K562 (cell line): ENCODE measurements around the gene LCNL1. TPM values are rescaled to one million over a fixed set of nuclear protein-coding genes. Genes with fewer than 3 reads are reported as not detected.

Experiments used
- ATAC-seq: fragments of 200-7000 bp; cut with Tn5 transposase; 3 replicates; pipeline ENCODE4 v1.9.1; 2020; ENCODE audit warnings: moderate library complexity
- BruUV-seq: library from RNA; stranded (reverse); fragments of 400-500 nt; replicated peaks from 2 replicates; lab custom pipeline; 2021; lab: Mats Ljungman, UMichigan
- CTCF ChIA-PET: fragments of 300-600 bp; formaldehyde crosslinking; extraction: SDS; loops from one replicate; lab custom pipeline; 2021; ENCODE audit warnings: low intra/inter-chr PET ratio; lab: Yijun Ruan, JAX
- POLR2A ChIA-PET: fragments of 300-600, 350-650 bp; sonication (Branson Sonifier 250); formaldehyde crosslinking; extraction: SDS; loops from one replicate; lab custom pipeline; 2021; ENCODE audit warnings: antibody characterized with exemption, inconsistent platforms; lab: Yijun Ruan, JAX
- DNase-seq, 4 experiments: peaks; one replicate each; pipeline versions ENCODE4 v3.0.0 to v3.0.0-alpha.2; 2011 to 2018; ENCODE audit warnings: low spot score in 3 of 4, mixed read lengths in 3 of 4; ENCODE audit errors: extremely low read depth in 1 of 4
- FAIRE-seq: peaks from 2 replicates; lab custom pipeline; 2011; peaks lifted over from hg19 to GRCh38; lab: Jason Lieb, UNC
- H2AFZ ChIP-seq: 2 replicates; pipeline ENCODE4 v1.6.0; 2011; ENCODE audit warnings: low read depth, low read length, control low read depth, inconsistent platforms
- H3K27ac ChIP-seq: fragments of 200-600 bp; 3 replicates; pipeline ENCODE4 v1.8.0; 2011; ENCODE audit warnings: low read depth, mild to moderate bottlenecking, control low read depth, inconsistent platforms, low read length, moderate library complexity, mixed read lengths; ENCODE audit errors: extremely low read depth
- H3K27me3 ChIP-seq, 2 experiments: fragments of 300-600 bp in 1 of 2; 2 replicates in 1 of 2; 3 replicates in 1 of 2; pipeline versions ENCODE4 v1.6.0 to v1.8.0; 2011; ENCODE audit warnings: inconsistent platforms in 2 of 2, low read length in 2 of 2, mild to moderate bottlenecking in 1 of 2, mixed read lengths in 1 of 2, moderate library complexity in 1 of 2; ENCODE audit not compliant: control insufficient read depth in 2 of 2, insufficient read depth in 2 of 2
- H3K36me3 ChIP-seq: fragments of 300-600 bp; 3 replicates; pipeline ENCODE4 v1.8.0; 2011; ENCODE audit warnings: mild to moderate bottlenecking, low read length, inconsistent platforms; ENCODE audit not compliant: control insufficient read depth, insufficient read depth
- H3K4me1 ChIP-seq, 2 experiments: fragments of 200-600 bp in 1 of 2; replicated peaks in 1 of 2; 2 replicates in 1 of 2; 3 replicates in 1 of 2; pipeline versions ENCODE4 v1.5.1 to v1.8.0; 2011; ENCODE audit warnings: inconsistent platforms in 2 of 2, low read length in 2 of 2, mild to moderate bottlenecking in 1 of 2, mixed read lengths in 1 of 2, moderate library complexity in 1 of 2; ENCODE audit not compliant: control insufficient read depth in 2 of 2, insufficient read depth in 2 of 2
- H3K4me2 ChIP-seq: 2 replicates; pipeline ENCODE4 v1.6.1; 2011; ENCODE audit warnings: low read length, control low read depth, inconsistent platforms, mixed read lengths; ENCODE audit not compliant: insufficient read depth
- H3K4me3 ChIP-seq: fragments of 200-600 bp; sonication (generic), shearing (Covaris generic); 2 replicates; pipeline ENCODE4 v1.5.1; 2016; ENCODE audit warnings: control low read depth, inconsistent platforms
- H3K79me2 ChIP-seq: fragments of 200-600 bp; 3 replicates; pipeline ENCODE4 v1.8.0; 2011; ENCODE audit warnings: low read length, inconsistent platforms; ENCODE audit not compliant: control insufficient read depth, insufficient read depth
- H3K9ac ChIP-seq, 2 experiments: 2 replicates each; pipeline versions ENCODE4 v1.6.0 to v1.6.1; 2011; ENCODE audit warnings: low read depth in 2 of 2, low read length in 2 of 2, control low read depth in 1 of 2, inconsistent platforms in 1 of 2, mild to moderate bottlenecking in 1 of 2, mixed read lengths in 1 of 2; ENCODE audit not compliant: insufficient read depth in 1 of 2
- H3K9me1 ChIP-seq: one replicate; pipeline ENCODE4 v1.6.0; 2011; ENCODE audit warnings: inconsistent platforms, mild to moderate bottlenecking, low read length, moderate library complexity; ENCODE audit not compliant: control insufficient read depth, insufficient read depth
- H3K9me3 ChIP-seq: replicated peaks from 2 replicates; pipeline ENCODE4 v1.5.1; 2011; ENCODE audit warnings: low read depth, low read length, inconsistent platforms; ENCODE audit not compliant: control insufficient read depth, insufficient read depth
- H4K20me1 ChIP-seq: replicated peaks from 2 replicates; pipeline ENCODE4 v1.6.1; 2011; ENCODE audit warnings: low read length, inconsistent platforms, mixed read lengths; ENCODE audit not compliant: control insufficient read depth, insufficient read depth
- CBX1 ChIP-seq: sonication (generic); IDR thresholded peaks from 2 replicates; pipeline ENCODE4 v1.6.1; 2016; ENCODE audit warnings: antibody characterized with exemption, low read depth, mild to moderate bottlenecking
- CBX8 ChIP-seq: fragments of 200-600 bp; sonication (generic); IDR thresholded peaks from 2 replicates; pipeline ENCODE4 v1.6.1; 2012; ENCODE audit warnings: borderline replicate concordance, mixed run types, low read depth, mild to moderate bottlenecking, moderate library complexity, mixed read lengths, low read length, control low read depth, inconsistent platforms; ENCODE audit not compliant: poor library complexity, severe bottlenecking; ENCODE audit errors: extremely low read depth
- IRF2 ChIP-seq: sonication (generic); formaldehyde crosslinking; IDR thresholded peaks from 2 replicates; pipeline ENCODE4 v1.8.1; 2022; ENCODE audit warnings: mild to moderate bottlenecking, missing genetic modification reagents
- MTA3 ChIP-seq: fragments of 450-650 bp; formaldehyde crosslinking; IDR thresholded peaks from 2 replicates; pipeline ENCODE4 v1.6.1; 2017; ENCODE audit warnings: mild to moderate bottlenecking, borderline replicate concordance
- NEUROD1 ChIP-seq: fragments of 150-350 bp; IDR thresholded peaks from 2 replicates; pipeline ENCODE4 v1.6.1; 2014; ENCODE audit warnings: borderline replicate concordance, low read length, low read depth; ENCODE audit not compliant: partially characterized antibody
- PATZ1 ChIP-seq: fragments of 250-450 bp; sonication (Bioruptor Pico); IDR thresholded peaks from 2 replicates; pipeline ENCODE4 v1.5.0; 2020; ENCODE audit warnings: mild to moderate bottlenecking, borderline replicate concordance
- PURB ChIP-seq: sonication (generic); formaldehyde crosslinking; IDR thresholded peaks from 2 replicates; pipeline ENCODE4 v1.9.0; 2021; ENCODE audit warnings: low read depth, mild to moderate bottlenecking, missing genetic modification reagents
- SMAD3 ChIP-seq: fragments of 450-650 bp; formaldehyde crosslinking; conservative IDR thresholded peaks from 2 replicates; pipeline ENCODE4 v1.4.0; 2020; ENCODE audit warnings: mild to moderate bottlenecking
- SNAPC5 ChIP-seq: fragments of 250-450 bp; sonication (Bioruptor Pico); IDR thresholded peaks from 2 replicates; pipeline ENCODE4 v1.8.0; 2021; ENCODE audit warnings: moderate library complexity, mild to moderate bottlenecking, inconsistent platforms
- ZBTB12 ChIP-seq: fragments of 250-450 bp; sonication (Bioruptor Pico); IDR thresholded peaks from 2 replicates; pipeline ENCODE4 v1.4.0; 2020
- ZBTB2 ChIP-seq: fragments of 450-650 bp; IDR thresholded peaks from 2 replicates; pipeline ENCODE4 v1.6.1; 2016; ENCODE audit warnings: antibody characterized with exemption
- ZNF512 ChIP-seq: IDR thresholded peaks from 2 replicates; pipeline ENCODE4 v1.6.1; 2016; ENCODE audit warnings: missing genetic modification characterization, missing compliant biosample characterization
- ZNF586 ChIP-seq: fragments of 450-650 bp; formaldehyde crosslinking; conservative IDR thresholded peaks from 2 replicates; pipeline ENCODE4 v1.4.0; 2020; ENCODE audit warnings: mild to moderate bottlenecking, moderate library complexity
- ZNF79 ChIP-seq: fragments of 250-450 bp; sonication (Bioruptor Pico); IDR thresholded peaks from 2 replicates; pipeline ENCODE4 v1.4.0; 2020; ENCODE audit warnings: low read depth, mild to moderate bottlenecking, moderate library complexity
- whole genome bisulfite sequencing: fragments of 100-300 bp; shearing (Covaris generic); methylation state at CpG from one replicate; pipeline ENCODE4 v1.1.6; 2016; ENCODE audit warnings: low coverage, mixed read lengths; ENCODE audit not compliant: insufficient coverage; ENCODE audit errors: missing lambda C conversion rate; 5-methylcytosine and 5-hydroxymethylcytosine counted together
- in situ Hi-C: fragments of 300-500 bp; cut with MboI; formaldehyde crosslinking; loops from 4 replicates; pipeline ENCODE4 v1.15.0; 2018; ENCODE audit warnings: inconsistent platforms, mixed read lengths
- intact Hi-C: fragments of 100-400 bp; cut with micrococcal nuclease; formaldehyde crosslinking; loops from 2 replicates; pipeline ENCODE4 v1.14.2; 2022
- polyA plus RNA-seq, 8 experiments: library from polyadenylated mRNA; depleted of rRNA in 4 of 8; stranded (reverse) in 5 of 8; unstranded in 3 of 8; fragments of >200 nt; fragmentation: Nextera tagmentation in 2 of 8; fragmentation: Illumina TruSeq in 1 of 8; extraction: Ambion mirVana in 2 of 8; extraction: Trizol in 1 of 8; gene quantifications; 2 replicates each; pipeline versions ENCODE4 v1.2.1 to v1.2.3, GENCODE V29; 2011 to 2014; ENCODE audit warnings: inconsistent platforms in 1 of 8, missing spikeins in 1 of 8
- total RNA-seq, 7 experiments: library from RNA; depleted of rRNA in 6 of 7; stranded (reverse); fragments of >200 nt in 6 of 7; fragmentation: Illumina TruSeq in 2 of 7; extraction: Trizol in 2 of 7; gene quantifications; 2 replicates each; pipeline versions ENCODE4 v1.2.1 to v1.2.3, GENCODE V29; 2011 to 2021; ENCODE audit warnings: low replicate concordance in 1 of 7

Gene LCNL1
- total and polyA plus RNA-seq, 9 of the 15 experiments (the other 6 are each of a cell fraction or from before 2014, with no cell fraction given), result 0.04 to 0.16 (median 0.04) TPM; not detected in 4

GRCh38 chr9:136978073-136978864 lies 4.5 kb upstream of the LCNL1 start:
- H3K9me3 ChIP-seq, result no peaks in the 10 kb centered on the region
- H3K9me1 ChIP-seq, result no peaks in the 10 kb centered on the region
- ChIA-PET CTCF (no interaction called here), POLR2A (interaction anchor here (0.6 to 1.5 kb wide), 4 partner anchors 11 to 265 kb away, joined by 3 to 5 read pairs (median 4); no protein-coding TSS in a partner anchor)
- intact Hi-C loops (no loop called here), in situ Hi-C loops (no loop called here)
- no TSS peak for BruUV-seq
- H3K27ac ChIP-seq, result peak overlapping the region; percentile 59; the same call in 2 of the 3 replicates
- H3K4me1 ChIP-seq, result peaks cover 9 to 96% of the 10 kb centered on the region in 2 experiments; a peak in 4 of 5 replicates
- peak overlapping the region; percentile 54 for H3K4me3 ChIP-seq
- H4K20me1 ChIP-seq, result no peaks in the 10 kb centered on the region
- H3K27me3 ChIP-seq, result no peaks in the 10 kb centered on the region
- H3K79me2 ChIP-seq, result no peaks in the 10 kb centered on the region
- H2AFZ ChIP-seq, result peak overlapping the region; percentile 97
- DNase-seq, result peak; percentile 89 to 100 (median 100)
- ATAC-seq, result peak; percentile 81
- FAIRE-seq, result peak; percentile 19
- H3K36me3 ChIP-seq, result no peaks in the 10 kb centered on the region
- WGBS, result under 1% methylated on average over 31 of the region's 78 CpGs
- H3K4me2 ChIP-seq, result peak overlapping the region; percentile 82
- peak overlapping the region; percentile 51 to 92; a peak in 3 of 4 replicates for H3K9ac ChIP-seq
- TF ChIP-seq PATZ1 (no peak), ZNF79 (no peak), CBX8 (no peak), CBX1 (no peak), MTA3 (0 out of 2 replicates have a peak, but pooled peaks have one; percentile 72), SNAPC5 (CRISPR knock-in tag) (no peak), IRF2 (no peak), ZNF586 (no peak), PURB (CRISPR knock-in tag) (no peak), ZNF512 (tag) (no peak), NEUROD1 (no peak), ZBTB2 (no peak), SMAD3 (CRISPR knock-in tag) (no peak), ZBTB12 (CRISPR knock-in tag) (no peak)
